A673 (cell line): ENCODE measurements around the gene SLC19A1.

Source experiments
- CTCF ChIP-seq: fragments of 300-800, 200-600 bp; sonication (generic); conservative IDR thresholded peaks from 2 replicates; pipeline ENCODE4 v1.5.1; 2017; ENCODE audit warnings: low read depth, mild to moderate bottlenecking, antibody characterized with exemption, low read length, moderate library complexity, mixed read lengths
- EZH2 ChIP-seq: fragments of 200-600 bp; sonication (generic); IDR thresholded peaks from 2 replicates; pipeline ENCODE4 v1.6.1; 2017; ENCODE audit warnings: borderline replicate concordance, low read depth, mild to moderate bottlenecking, mixed read lengths, antibody characterized with exemption, low read length; ENCODE audit not compliant: poor library complexity, severe bottlenecking

GRCh38 chr21:45524756-45525152, 17.5 kb downstream of the SLC19A1 start:
- TF ChIP-seq CTCF, result no peak
- TF ChIP-seq EZH2, result no peak
